ENCODE data around the gene SYTL3.
"Not testable (repeated sequence)": the region's sequence is repeated elsewhere in the genome, so short reads cannot be mapped to it uniquely, and the experiment has no call there.

Gene SYTL3

DNA sequence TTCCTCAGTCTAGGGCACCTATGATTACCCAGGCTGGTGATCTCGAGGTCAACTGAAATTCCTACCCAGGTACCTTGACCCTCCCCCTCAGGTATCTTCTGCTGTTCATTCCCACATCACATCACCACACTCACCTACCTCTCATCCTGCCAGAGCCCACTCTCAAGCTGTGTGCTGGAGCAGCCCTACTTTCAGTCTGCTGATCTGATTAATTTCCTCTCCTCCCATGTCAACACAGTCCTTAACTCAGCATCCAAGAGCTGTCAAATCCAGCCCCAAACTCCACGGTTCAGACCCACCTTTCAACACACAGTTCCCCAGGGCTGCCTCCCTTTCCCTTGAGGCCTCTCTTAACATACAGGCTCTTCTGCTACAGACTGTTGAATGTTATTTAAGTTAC lies 126.9 kb downstream of the SYTL3 start:
- no peak for DNase-seq (ENCODE audit: low spot score)

DNA sequence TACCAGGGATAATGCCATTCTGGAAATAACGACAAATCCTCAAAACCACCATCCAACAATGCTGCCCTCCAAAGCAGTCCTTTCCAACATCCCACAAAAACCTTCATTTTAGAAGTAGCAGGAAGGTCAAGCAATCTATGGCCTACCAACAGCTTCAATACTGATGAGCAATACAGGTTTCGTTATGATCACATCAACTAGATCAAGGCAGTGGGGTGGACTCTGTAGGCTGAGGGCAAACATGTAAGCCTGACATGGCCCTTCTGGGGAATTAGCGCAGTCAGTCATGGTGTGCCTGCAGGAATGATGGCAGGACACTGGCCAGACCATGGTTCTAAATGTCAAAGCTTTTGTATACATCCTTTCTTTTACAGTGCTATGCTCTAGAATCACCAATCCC lies 127.7 kb downstream of the SYTL3 start:
- DNase-seq (ENCODE audit: low spot score): no peak

DNA sequence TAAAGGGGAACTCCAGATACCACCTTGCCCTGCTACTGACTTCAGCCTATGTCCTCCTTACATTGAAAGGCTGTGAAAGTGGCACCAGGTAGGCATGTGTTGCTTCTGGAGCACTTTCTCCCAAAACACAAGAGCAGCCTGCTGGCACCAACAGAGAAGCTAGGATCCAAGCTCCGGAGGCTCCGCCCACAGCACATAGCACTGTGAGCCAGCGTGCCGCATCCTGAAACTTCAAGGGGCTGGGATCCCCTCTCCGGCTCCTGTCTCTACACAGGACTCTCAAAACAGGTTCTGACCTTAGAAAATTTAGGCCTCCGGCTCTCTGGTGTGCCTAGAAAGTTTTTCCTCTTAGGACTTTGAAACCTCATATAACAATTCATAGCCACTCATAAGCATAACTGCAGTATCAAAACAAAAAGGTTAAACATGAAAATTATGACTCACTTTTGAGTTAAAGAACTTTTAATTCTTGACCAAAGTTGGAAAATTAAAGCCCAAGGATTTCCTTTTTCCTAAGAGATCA lies 128.2 kb downstream of the SYTL3 start:
- no peak for DNase-seq (ENCODE audit: low spot score)

DNA sequence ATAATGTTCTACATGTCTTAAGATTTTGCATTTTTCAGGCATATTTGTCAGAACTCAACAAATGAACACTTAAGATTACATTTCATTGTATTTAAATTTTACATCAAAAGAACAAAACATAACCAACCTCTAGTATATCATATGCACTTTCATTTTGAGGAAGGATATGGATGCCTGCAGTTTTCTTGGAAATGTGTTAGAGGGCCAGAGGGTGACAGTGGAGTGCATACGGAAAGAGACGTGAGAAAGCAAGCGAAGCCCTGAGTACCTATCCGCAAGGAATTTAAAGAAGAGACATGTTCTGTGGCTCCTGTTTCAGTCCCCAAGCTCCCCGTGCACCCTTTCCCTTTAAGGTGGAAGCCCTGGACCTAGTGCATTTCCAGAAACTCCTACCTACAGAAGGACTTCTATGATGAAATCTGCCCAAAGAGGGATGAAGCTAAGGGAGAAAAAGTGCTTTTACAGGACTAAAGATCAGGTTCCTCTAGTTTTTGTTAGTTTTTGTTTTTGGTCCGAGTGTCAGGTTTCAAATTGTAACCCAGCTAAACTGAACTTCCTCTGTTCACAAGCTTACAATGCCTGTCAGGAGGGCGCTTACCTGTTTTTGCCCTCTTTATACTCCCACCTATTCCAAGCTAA lies 130.5 kb downstream of the SYTL3 start:
- no peak for DNase-seq (ENCODE audit: low spot score)

DNA sequence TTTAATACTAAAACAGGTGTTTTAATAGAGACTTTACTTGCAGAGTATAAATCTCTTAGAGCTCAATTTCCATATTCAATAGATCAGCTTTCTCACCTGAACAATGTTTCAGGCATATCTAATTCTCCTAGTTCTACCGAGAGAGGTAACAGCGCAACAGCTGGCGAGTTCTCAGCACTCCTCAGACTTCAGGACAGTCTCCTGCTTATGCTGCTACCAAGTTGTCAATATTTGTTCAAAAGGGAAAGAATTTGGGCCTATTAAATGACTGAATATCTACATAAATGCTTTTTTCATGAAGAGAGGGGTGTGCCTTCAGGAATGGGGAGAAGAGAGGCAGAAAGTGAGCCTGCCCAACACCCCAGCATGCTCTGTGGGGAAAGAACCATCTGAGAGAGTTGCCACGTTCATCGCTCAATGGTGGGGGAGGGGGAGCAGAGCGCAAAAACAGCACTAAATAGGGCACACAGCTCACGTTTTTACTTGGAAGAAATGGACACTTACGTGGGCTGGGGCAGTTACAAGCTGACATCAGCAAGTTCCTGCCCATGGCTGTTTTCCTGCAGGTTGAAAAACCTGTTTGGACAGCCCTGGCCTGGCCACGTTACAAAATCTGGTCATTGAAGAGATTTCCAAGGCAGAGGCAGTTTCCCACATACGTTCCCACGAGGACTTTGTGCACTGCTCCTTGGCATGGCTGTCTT lies 131.3 kb downstream of the SYTL3 start:
- DNase-seq (ENCODE audit: low spot score): no peak

DNA sequence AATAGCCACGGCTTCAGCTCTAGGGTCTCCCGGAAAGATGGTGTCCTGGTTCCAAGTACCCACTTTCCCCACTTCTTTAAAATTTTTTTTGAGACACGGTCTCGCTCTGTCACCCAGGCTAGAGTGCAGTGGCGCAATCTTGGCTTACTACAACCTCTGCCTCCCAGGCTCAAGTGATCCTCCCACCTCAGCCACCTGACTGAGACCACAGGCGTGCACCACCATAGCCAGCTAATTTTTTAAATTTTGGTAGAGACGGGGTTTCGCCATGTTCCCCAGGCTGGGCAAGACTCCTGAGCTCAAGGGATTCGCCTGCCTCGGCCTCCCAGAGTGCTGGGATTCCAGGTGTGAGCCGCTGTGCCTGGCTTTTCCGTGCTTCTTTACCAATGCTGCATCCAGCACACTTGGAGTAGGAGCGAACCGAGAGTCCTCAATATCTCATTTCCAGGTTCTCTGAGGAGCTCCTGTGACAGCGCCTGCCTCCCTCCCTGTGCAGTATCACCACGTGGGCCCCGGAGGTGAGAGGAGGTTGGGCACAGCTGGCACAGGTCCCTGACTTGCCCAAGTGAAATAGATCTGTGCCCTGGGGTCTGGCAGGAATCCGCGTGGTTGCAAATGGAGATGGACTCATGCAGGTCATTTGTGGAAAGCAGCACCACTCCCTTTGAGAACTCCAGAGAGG lies 132.0 kb downstream of the SYTL3 start:
- no peak for DNase-seq (ENCODE audit: low spot score)

DNA sequence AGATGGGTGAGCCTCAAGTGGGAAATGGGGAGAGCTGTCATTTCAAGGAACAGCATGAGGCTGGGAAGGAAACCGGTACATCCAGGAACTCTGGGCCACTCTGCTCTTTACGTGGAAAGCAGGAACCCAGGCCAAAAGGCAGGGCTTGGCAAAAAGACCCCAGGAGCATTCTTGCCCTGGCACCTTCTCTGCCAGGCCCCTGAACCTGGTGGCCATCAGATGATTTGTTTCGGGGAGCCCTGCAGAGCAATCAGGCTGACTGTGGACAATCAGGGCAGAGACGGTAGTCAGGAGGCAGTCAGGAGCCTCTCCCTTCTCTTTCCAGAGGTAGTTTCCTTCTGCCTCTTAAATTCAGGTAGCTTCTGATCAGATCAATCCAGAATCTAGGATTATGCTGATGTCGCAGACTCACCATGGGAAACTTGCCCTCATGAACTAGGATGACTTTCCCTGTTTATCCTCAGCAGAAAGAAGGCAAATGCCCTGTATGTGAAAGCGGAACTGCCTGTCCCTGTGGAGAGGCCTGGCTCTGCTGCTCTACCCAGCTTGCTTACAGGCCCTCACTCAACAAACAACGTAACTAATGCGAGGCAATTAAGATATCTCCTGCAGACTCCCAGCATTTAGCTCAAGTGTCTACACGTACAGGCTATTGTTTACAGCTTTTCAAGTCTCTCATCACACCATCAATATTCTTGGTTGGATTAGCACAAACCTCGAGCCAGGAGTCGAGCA lies 132.7 kb downstream of the SYTL3 start:
- DNase-seq (ENCODE audit: low spot score): no peak

DNA sequence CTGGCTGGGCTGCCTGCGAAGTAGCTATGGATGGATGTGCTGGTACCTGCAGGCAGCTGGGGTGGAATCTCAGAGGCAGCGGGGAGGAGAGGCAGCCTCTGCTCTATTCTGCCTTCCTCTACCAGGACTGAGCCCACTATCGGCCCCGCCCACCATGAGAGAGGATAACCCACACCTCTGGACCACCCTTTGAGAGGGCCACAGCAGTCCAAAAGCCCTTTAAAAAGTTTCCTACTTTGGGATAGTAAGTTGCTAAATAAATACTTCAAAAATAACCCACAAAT lies 133.3 kb downstream of the SYTL3 start:
- DNase-seq (ENCODE audit: low spot score): no peak

DNA sequence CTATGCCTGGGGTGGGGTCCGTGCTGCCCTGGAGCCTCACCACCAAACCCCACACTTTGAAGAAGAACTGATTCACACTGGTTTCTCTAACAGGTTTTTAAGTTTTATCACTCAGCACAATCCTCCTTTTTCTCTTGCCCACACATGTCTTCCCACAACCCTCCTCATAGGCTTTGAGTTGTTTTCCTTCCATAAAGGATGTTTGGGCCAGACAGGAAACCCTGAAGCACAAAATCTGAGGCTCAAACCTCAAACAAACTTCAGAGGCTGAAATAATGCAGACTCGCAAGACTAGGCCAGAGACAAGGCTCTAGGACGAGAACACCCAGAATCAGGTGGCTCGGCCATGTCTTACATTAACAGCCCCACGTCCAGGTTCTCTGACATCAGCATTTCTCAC lies 134.0 kb downstream of the SYTL3 start:
- no peak for DNase-seq (ENCODE audit: low spot score)

DNA sequence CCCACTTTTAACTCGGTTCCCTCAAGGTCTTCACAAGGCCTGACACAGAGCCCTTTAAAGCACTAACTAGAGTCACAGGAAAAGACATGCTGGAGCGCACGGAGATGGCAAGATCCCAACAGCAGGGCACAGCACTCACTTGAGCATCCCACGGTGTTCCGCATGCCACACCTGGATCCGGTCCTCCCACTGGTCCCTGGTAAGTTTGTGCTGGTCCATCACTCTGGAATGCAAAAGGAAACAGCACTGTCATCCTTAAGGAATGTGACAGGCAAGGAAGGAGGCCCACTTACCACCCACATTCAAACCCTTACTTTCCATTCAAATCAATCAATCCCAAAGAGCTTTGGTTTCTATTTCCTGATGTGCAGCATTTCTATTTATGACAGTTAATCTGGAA lies 134.7 kb downstream of the SYTL3 start:
- no peak for DNase-seq (ENCODE audit: low spot score)

DNA sequence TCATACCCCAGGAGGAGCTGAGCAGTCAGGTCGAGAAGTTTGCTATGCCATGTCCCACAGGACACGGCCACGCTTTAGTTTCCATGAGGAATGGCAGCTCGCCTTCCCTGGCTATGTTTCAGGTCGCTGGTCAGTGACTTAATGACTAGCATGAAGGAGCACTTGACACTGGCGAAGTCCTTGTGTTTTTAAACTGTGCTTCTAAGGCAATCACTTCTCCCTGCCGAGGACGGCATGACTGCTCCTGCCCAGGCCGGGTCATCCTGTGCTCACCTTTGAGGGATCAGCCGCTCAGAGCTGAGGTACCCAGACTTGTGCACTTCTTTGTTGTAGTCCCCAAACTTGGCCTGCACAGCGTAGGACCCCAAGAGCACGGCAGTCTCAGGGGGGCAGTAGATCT lies 135.2 kb downstream of the SYTL3 start:
- no peak for DNase-seq (ENCODE audit: low spot score)

DNA sequence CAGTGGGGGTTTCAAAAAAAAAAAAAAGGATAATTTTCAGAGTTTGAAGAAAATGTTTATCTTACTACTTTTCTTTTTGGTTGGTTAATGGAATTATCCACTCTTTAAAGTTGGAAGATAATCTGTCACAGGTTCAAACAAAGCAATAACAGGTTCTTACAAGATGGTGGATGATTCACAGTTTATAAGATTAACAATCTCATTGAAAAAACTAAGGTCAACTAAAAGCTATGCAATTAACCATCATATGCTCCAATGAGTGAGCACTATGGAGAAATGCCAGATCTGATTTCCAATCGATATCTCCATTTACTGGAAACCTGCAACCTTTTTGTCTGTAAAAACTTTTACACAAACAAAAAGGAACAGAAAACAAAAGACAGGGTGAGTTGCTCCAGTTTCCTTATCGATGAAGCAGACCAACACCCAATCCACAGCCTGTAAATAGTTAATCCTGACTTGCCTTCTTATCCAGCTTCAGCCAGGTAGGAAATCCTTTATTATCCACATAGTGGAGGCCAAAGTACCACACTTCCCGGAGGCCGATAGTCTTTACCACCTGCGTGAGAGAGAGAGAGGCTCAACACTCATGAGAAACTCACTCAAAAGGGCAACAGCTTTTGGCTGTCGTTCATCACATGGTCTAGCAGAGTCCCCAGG lies 136.9 kb downstream of the SYTL3 start:
- DNase-seq (ENCODE audit: low spot score): no peak

DNA sequence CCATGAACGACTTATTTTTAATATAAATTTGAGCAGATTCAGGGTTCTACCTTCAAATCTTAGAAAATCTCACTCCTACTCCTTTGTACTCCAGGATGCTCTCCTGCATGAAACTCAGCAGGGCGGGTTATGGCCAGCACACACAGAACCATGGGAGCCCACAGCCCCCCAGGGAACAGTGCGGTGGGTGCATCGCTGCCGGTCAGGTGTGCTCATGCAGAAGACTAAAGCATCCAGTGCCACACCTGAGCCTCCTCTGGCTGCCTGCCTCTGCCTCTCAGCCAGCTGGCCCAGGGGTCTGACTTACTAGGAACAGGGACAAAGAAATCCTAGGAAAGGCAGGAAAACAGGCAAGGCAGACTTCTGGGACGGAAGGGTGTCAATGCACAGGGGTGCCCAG lies 137.5 kb downstream of the SYTL3 start:
- DNase-seq (ENCODE audit: low spot score): no peak

DNA sequence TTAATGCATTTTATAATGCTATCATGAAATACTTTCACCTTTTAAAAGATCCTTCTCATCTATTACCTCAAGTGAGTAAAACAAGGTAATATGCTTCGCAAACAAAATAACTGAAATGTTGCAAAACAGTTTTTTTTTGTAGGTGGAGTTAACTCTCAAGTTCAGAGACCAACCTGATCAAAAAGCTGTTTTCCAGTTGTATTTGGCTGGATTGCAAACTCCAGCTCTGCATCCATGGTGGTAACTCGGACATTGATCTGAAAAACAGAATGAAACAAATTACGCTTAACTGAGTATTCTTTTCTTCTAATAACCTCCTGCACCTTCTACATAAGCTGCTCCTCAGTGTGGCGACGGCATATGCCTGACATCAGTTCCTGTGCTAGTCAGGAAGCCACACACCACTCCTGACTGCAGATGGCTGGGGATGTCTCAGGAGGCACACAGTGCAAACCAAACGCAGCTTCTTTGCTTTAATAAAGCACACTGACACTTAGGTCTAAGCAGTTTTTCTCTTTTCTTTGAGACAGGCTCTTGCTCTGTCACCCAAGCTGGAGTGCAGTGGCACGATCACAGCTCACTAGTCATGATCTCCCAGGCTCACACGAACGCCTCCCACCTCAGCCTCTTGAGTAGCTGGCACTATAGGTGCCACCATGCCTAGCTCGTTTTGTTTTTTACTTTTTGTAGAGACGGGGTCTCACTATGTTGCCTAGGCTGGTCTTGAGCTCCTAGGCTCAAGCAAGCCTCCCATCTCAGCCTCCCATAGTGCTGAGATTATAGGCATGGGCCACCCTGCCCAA lies 139.5 kb downstream of the SYTL3 start:
- peak; percentile 65 for DNase-seq (ENCODE audit: low spot score)

DNA sequence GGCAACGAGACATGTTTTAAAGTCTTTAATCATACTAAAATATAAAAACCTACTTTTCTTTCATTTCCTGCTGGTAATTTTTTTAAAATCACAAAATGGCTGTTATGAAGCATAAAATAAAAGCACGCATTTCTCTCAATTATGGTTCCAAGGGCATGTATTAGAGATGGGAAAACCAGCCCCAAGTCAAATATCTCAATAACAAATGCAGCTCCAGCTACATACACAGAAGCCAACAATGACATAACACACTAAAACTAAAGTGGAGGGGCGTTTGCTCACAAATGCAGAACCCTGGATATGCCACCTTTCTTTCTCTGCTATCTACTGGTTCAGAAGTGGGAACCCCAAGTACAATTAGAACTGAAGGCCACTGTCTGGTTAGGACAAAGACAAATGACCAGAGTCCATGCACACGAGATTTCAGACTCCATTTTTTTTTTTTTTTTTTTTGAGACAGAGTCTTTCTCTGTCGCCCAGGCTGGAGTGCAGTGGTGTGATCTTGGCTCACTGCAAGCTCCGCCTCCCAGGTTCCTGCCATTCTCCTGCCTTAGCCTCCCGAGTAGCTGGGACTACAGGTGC lies 141.5 kb downstream of the SYTL3 start:
- DNase-seq (ENCODE audit: low spot score): no peak

DNA sequence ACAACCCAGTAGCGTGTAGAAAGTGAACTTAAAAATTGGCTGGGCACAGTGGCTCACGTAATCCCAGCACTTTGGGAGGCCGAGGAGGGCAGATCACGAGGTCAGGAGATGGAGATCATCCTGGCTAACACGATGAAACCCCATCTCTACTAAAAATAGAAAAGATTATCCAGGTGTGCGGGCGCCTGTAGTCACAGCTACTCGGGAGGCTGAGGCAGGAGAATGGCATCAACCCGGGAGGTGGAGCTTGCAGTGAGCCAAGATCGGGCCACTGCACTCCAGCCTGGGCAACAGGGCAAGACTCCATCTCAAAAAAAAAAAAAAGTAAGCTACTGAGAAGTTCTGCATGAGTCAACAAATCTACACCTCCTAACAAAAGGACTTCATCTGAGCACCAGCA lies 142.7 kb downstream of the SYTL3 start:
- DNase-seq (ENCODE audit: low spot score): not testable (repeated sequence)

DNA sequence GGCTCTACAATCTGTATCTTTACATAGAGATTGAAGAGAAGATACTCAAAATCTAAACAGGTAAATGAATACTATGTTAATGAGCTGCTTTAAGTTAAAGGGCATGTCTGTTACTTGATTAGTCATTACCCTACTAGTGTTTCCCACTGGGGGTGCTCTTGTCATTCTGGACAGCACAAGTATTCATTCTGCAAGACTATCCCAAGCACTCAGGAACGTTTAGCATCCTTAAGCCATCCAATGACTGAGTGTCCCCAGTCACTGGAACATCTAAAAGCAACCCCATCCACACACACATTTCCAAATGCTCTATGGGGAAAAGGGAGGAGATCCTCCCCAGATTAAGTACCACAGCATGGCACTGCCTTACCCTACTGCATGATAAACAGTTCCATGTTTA lies 143.6 kb downstream of the SYTL3 start:
- DNase-seq (ENCODE audit: low spot score): peak; percentile 57

DNA sequence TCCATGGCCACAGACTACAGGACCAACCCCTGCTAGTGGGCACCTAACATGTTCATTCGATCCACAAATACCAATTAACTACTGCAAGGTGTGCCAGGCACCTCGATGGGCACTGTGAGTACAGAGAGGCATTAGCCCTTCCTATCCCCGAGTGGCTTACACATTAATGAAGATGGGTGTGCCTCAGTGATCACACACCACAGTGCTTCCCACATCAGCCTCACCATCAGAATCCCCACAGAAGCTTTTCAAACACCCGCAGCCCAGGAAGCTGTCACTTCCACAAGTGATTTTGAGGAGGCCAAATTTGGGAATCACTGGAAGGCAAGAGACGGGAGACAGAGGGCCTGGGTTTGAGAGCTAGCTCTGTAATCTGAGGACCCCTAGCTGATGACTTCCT lies 145.7 kb downstream of the SYTL3 start:
- DNase-seq (ENCODE audit: low spot score): no peak

DNA sequence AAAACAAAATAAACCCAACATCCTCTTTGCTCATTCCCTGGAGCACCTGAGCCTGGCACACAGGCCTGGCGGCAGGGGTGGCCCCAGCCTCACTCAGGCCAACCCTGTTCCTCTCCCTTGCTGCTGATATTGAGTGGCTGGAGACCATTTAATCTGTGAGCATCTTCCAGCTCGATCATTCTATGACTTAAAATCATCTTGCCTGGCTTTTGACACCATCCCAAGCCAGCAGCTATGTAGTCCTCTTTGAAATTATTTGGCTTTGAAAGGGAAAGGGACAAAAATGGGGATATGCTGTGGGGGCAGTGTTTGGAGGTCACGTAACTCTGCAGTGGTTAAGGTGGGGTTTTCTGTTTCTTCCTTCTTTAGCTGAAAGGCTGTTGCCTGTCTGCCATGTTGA lies 146.5 kb downstream of the SYTL3 start:
- no peak for DNase-seq (ENCODE audit: low spot score)

DNA sequence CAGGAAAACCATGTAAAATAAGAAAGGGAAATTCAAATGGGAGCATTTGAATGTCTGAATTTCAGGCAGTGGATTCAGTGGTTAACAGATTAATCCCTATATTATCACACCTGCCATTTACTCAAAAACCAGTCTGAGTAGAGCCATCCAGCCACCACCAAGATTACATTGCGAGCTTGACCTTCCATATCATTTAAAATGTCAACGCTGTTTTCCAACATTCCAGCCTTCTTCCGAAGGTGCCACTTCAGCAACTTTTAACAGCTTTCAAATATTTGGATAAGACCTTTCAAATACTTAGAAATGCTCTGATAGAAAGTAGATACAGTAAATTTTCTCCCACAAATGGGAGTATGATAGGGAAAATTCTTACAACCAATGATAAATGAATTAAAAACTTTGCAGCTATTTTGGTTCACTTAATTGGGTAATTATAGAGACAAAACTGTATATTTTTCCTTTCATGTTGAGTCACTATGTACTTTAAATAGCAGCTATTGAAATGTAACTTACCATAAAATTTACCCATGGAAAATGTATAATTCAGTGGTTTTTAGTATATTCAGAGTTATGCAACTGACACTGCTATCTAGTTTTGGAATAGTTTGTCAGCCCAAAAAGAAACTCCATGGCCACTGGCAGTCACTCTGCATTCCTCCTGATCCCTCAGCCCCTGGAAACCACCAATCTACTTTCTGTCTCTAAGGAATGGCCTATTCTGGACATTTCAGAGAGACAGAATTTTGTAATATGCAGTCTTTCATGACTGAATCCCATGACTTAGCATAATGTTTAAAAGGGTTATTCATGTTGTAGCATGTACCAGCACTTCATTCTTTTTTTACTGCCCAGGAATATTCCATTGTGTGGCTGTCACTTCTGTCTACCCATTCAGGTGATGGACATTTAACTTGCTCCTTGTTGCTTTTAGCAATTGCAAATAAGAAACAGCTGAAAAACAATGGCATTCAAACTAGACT lies 147.8 kb downstream of the SYTL3 start:
- DNase-seq (ENCODE audit: low spot score): no peak
